Retinal pigment epithelial cell (primary cell): Measurements from ENCODE around the gene TRMT11.
A peak's percentile ranks its signal among the peaks of the same experiment; 100 is the strongest.

ENCODE experiments used
- DNase-seq: peaks from one replicate; pipeline ENCODE4 v3.0.0-alpha.2; 2010; ENCODE audit warnings: low read depth
- H3K4me3 ChIP-seq: 2 replicates; pipeline ENCODE4 v1.5.1; 2011; ENCODE audit warnings: mild to moderate bottlenecking, low read length, control low read depth, moderate library complexity
- TF ChIP-seq, protein P1 (sequence below): conservative IDR thresholded peaks from 2 replicates; pipeline ENCODE4 v1.5.1; 2011; ENCODE audit warnings: low read depth, low read length, control low read depth, inconsistent platforms

Gene TRMT11

GRCh38 chr6:126030045-126030444 lies 43.7 kb downstream of the TRMT11 start:
- TF ChIP-seq, protein P1, sequence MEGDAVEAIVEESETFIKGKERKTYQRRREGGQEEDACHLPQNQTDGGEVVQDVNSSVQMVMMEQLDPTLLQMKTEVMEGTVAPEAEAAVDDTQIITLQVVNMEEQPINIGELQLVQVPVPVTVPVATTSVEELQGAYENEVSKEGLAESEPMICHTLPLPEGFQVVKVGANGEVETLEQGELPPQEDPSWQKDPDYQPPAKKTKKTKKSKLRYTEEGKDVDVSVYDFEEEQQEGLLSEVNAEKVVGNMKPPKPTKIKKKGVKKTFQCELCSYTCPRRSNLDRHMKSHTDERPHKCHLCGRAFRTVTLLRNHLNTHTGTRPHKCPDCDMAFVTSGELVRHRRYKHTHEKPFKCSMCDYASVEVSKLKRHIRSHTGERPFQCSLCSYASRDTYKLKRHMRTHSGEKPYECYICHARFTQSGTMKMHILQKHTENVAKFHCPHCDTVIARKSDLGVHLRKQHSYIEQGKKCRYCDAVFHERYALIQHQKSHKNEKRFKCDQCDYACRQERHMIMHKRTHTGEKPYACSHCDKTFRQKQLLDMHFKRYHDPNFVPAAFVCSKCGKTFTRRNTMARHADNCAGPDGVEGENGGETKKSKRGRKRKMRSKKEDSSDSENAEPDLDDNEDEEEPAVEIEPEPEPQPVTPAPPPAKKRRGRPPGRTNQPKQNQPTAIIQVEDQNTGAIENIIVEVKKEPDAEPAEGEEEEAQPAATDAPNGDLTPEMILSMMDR: no peak
- DNase-seq: no peak
- H3K4me3 ChIP-seq: no peak overlapping the region

DNA sequence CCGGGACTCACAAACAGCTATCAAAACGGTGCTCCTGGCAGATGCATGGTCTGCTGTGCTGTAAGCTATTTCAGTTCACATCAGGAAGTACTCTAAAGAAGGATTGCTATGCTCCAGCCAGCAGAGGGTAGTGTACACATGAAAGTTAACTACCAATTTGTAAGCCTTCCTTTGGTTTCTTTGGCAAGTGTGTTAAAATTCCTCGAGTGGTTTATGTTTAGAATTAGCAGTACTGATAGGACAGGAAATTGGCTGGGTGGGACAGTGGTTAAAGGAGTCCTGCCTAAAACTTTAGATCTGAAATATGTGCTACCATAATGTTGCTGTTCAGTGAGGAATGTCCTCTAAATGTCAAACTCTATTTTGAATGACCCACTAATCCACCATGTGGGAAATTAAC lies 47.4 kb downstream of the TRMT11 start:
- no peak overlapping the region for H3K4me3 ChIP-seq
- peak; percentile 73 for DNase-seq
- TF ChIP-seq, protein P1: peak; percentile 85

- DNase-seq: no peak
- H3K4me3 ChIP-seq: no peak overlapping the region
- TF ChIP-seq, protein P1: no peak
These were observed 48.3 kb downstream of the TRMT11 start for GRCh38 chr6:126034656-126035055.

GRCh38 chr6:126035764-126036163 lies 49.4 kb downstream of the TRMT11 start:
- DNase-seq: no peak
- TF ChIP-seq, protein P1: no peak

GRCh38 chr6:126038234-126038633 lies 51.9 kb downstream of the TRMT11 start:
- TF ChIP-seq, protein P1: no peak
- DNase-seq: no peak

More at GRCh38 chr6:126035764-126036163, 49.4 kb downstream of the TRMT11 start:
- H3K4me3 ChIP-seq: no peak overlapping the region

GRCh38 chr6:126039284-126039683 lies 52.9 kb downstream of the TRMT11 start:
- peak; percentile 29 for DNase-seq
- H3K4me3 ChIP-seq: no peak overlapping the region
- TF ChIP-seq, protein P1: no peak

More at GRCh38 chr6:126038234-126038633, 51.9 kb downstream of the TRMT11 start:
- H3K4me3 ChIP-seq: no peak overlapping the region

DNA sequence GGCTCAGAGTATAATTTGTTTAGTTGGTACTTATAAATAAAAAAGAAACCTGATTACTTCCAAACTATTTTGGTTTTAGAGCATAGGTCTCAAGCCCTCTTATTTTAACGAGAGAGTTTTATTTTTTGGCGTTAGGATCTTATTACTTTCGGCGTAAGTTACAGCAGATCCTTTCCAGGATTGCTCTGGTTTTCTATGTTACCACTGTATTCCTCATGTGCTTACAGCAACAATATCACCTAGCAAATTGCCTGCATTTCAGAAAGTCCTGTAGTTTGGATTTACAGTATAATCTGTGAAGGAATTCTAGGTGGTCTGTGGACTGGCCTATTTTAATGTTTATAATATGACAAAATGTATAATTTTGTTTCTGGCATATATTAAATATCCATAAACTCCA lies 54.1 kb downstream of the TRMT11 start:
- H3K4me3 ChIP-seq: no peak overlapping the region
- TF ChIP-seq, protein P1: no peak
- no peak for DNase-seq
